Activated T-cell treated with anti-CD3 and anti-CD28 coated beads for 4 hours (primary cell): Measurements from ENCODE around the gene CMSS1.

Experiments
- DNase-seq: peaks from one replicate; pipeline ENCODE4 v3.0.0-alpha.2; 2020

Gene CMSS1

DNA sequence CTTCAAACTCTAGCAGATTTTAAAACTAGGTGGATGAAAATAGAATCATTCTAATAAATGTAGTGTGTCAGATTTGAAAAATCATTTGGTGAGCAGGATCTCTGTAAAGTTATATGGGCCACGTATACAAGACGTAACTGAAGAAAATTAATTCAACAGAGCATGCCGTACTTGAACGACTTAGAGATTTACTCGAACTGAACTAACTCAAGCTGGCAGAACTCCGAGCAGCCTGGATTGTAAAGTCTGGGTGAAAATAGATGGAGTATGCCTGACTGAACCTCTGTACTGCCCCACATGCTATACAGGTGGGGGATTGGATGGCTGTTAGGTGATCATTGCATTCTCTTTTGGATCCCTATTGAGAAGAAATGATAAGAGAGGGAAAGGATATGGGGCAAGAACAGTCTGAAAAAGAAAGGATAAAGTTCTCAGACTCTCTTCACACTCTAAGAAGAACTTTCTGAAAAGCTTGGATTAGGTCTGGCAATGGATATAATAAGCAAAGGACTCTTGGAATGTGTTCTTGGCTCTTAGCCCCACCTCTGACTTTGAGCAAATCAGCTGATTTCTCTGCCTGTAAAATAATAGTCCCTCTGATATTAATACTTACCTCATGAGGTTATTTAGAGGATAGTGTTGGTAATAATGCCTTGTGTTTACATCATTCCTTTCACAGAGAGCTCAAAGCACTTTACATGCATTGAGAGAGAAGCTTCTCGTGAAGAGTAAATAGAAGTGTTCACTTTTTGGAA, 149.2 kb downstream of the CMSS1 start:
- no peak for DNase-seq

- DNase-seq = no peak
These were observed 150.1 kb downstream of the CMSS1 start for GRCh38 chr3:99967796-99968195.

DNA sequence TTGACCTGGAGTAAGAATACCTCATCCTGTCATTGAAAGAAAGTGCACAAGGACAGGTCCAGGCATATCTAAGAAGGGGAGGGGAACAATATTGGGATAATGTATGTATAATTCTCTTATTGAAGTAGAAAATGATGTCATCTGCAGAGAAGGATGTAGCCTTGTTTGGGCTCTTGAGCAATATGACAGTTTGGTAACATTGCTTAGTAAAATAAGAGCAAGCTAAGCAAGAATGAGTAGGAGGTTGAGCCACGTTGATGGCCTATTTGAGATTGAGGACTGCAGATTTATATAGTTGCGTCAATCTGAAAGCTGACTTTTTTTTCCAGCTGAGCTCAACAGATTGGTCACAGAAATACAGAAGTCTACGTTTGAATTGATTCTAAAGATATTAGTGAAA, 151.5 kb downstream of the CMSS1 start:
- DNase-seq = no peak

DNA sequence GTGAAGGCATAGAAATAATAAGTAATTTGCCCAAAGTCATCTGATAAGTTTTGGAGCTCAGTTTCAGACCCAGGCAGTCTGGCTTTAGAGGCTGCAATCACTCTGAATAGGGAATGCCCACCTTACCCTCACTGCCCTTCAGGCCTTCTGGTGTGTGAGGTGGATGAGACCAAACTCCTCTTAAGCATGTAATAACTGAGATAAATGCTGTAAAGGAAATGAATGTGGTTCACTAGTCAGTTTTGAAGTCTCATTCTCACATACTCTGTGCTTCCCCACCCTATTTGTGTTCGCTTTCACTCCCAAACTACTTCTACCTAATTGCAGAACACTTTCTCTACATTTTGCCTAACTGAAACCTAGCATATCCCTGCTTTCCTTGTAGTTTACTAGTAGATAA, 152.5 kb downstream of the CMSS1 start:
- DNase-seq = no peak

- DNase-seq = no peak
These were observed 154.1 kb downstream of the CMSS1 start for GRCh38 chr3:99971761-99972160.

GRCh38 chr3:99972380-99973104, 154.9 kb downstream of the CMSS1 start:
- DNase-seq = no peak

DNA sequence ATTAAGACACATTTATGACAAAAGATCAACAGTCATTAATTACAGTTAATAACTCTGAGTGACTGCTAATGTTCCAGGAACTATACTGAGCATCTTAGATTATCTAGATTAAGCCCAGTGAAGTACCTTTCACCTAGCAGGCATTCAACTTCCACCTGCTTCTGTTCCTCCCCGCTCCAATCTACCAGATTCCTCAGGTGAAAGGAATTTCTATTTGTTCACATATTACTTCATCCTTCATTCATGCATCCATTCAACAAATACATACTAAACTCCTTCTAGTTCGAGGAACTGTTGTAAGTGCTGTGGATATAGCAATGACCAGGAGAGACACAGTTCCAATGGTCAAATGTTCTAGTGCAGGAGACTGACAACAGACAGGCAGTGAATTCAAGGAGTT, 157.3 kb downstream of the CMSS1 start:
- DNase-seq = no peak

GRCh38 chr3:99976584-99976983, 158.9 kb downstream of the CMSS1 start:
- DNase-seq = no peak

- no peak for DNase-seq
These were observed 160.6 kb downstream of the CMSS1 start for GRCh38 chr3:99978221-99978620.

- DNase-seq = no peak
These were observed 162.9 kb downstream of the CMSS1 start for GRCh38 chr3:99980606-99981005.

- DNase-seq = no peak
These were observed 163.5 kb downstream of the CMSS1 start for GRCh38 chr3:99981138-99981537.

GRCh38 chr3:99982650-99983049, 165.0 kb downstream of the CMSS1 start:
- no peak for DNase-seq

DNA sequence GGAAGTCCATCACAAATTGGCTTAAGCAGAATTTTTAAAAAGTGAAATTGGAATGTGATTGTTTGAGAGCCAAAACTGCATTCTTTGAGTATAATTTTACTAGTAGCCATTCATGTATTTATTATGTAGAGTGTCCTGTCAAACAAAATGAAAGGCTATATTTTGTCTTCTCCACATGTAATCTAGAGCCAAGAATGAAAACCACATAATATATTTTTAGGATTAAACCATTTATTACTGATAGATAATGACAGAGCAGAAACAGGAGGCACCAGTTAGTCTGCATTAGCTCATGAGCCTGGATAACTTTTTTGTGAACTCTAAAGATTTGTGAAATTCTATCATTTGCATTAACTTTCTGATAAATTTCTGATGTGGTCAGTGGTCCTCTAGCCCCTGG, 166.5 kb downstream of the CMSS1 start:
- no peak for DNase-seq

DNA sequence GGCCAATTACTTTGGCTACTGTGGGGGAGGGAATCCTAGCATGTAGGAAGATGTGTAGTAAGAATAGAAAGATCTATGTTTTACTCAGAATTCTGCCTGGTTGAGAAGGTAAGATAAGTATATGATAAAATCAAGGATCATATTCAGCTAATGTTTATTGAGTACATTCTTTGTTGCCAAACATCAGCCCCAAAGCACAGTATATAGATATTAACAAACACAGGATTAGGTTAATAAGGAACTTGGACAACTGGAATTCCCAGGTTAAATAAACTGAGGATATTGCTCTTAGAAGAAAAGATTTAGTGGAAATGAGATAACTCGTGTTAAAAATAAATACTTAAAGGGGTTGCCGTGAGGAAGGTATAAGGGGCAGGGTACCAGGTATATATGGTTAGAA, 167.0 kb downstream of the CMSS1 start:
- DNase-seq = no peak

GRCh38 chr3:99990179-99990578, 172.5 kb downstream of the CMSS1 start:
- DNase-seq = no peak

DNA sequence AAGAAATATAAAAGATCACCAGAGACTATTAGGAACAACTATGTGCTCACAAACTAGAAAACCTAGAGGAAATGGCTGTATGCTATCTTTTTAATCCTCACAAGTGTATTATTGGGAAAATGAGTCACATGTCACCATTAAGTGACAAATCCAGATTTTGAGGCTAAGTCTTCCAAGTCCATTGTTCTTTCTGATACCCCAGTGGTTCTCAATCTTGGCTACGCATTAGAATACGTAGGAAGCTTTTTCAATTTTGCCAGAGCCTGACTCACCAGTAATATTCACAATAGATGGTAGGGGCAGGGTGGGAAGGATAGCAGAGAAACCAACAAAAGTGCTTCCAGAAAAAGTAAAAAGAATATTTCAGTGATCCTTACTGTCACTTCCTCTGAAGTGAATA, 179.6 kb downstream of the CMSS1 start:
- no peak for DNase-seq

GRCh38 chr3:99999536-99999935, 181.9 kb downstream of the CMSS1 start:
- no peak for DNase-seq

GRCh38 chr3:100001083-100001482, 183.4 kb downstream of the CMSS1 start:
- no peak for DNase-seq

- no peak for DNase-seq
These were observed 184.0 kb downstream of the CMSS1 start for GRCh38 chr3:100001526-100002270.

DNA sequence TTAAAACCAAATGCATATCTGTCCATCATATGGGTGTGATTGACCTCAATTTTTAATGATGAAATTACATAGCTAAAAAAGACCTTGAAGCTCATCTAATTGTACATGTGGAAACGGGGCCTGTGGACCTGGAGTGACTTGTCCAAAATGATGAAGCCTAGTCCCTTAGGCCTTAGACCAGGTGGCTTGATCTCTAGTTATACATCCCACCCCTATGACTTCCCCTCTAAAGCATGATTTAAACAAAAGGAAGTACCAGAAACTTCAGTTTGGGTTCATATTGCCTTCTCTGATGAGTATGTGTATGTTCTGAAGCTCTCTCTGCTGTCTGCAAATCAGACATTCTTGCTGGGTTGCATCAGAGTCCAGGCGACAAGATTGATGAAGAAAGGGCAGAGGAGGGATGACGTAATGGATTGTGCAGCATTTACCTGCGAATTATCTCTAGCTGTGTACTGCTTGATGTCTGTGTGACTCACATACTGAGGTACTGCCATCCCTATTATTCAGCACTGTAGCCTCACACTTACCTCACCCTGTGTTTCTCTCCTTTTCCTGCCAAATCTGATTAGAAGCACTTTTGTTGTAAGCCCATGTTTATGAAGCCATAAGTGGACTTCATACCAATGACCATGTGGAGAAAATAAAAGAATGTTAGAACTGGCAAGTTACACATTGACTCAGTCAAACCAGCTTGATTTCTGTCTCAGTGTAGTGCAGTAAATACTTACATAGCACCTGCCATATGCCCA, 185.1 kb downstream of the CMSS1 start:
- DNase-seq = no peak

DNA sequence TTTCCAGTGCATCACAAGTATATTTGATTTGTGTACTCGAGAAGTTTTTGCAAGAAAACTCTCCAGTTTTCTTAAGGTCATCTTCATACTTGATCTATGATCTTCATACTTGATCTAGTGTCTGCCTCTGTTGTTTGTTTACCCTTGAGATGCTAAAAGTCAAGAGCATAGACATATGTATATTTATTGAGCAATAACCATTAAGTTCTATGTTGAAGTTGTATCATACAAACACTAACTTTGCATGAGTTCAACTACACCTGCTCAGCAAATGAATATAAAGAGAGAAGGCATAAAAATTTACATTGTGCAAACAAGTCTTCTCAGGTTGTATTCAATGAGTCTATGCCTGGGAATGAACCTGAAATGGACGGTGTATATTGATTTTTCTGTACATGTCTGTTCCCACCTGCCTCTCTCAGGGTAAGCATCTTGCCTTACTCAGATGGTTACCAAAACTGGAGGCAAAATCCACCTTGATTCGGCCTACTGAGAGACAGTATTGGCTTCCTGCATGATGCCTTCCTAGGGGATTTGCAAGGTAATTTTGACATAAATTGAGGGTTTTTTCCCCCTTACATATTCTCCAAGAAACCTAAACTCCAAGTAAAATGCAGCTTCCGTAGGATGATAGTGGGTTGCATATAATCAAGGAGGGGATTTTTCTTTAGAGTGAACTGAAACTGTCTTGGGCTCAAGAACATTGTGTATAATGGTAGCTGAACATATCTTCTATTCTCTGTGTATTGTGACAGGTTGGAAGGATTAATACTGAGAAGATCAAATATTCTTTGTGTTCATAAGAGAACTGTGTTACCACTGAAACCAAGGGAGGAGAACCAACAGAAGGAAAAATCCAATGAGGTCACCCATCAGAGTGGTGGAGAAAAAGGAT, 186.2 kb downstream of the CMSS1 start:
- DNase-seq = no peak

DNA sequence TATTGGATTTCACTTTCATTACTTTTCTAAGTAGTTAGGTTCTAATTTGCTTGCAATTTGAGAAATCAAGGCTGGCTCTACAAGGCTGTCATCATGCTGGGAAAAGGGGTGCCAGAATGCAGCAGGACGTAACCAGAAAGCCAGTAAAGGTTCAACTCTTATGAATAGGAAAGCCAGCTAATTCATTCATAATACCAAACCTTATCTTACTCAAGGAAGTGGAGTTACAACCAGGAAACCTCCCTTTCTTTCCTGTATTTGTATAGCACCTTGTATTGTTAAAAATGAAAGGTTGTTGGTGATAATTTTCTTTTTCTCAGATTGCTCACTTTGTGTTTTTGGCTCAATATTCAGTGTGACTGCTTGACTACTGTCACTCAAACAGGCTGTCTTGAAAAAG, 187.3 kb downstream of the CMSS1 start:
- no peak for DNase-seq
